GM23338 (cell line): ENCODE data around the gene BCL11B. TPM values are rescaled to one million over a fixed set of nuclear protein-coding genes. Genes with fewer than 3 reads are reported as not detected.

Experiments used
- ATAC-seq: fragments of 200-7000 bp; cut with Tn5 transposase; 3 replicates; pipeline ENCODE4 v1.9.1; 2020
- DNase-seq: peaks from one replicate; pipeline ENCODE4 v3.0.0-alpha.2; 2015; ENCODE audit warnings: low spot score
- H2AFZ ChIP-seq: fragments of 200-600 bp; sonication (generic); 2 replicates; pipeline ENCODE4 v1.8.0; 2016; ENCODE audit warnings: antibody characterized with exemption, mild to moderate bottlenecking, moderate library complexity
- H3F3A ChIP-seq: fragments of 200-600 bp; sonication (generic); replicated peaks from 2 replicates; pipeline ENCODE4 v1.8.0; 2017; ENCODE audit warnings: antibody characterized with exemption, mixed run types, low read depth
- H3K27ac ChIP-seq: fragments of 200-600 bp; sonication (generic); 2 replicates; pipeline ENCODE4 v1.6.1; 2016; ENCODE audit warnings: low read depth
- H3K27me3 ChIP-seq: fragments of 200-600 bp; sonication (generic); 2 replicates; pipeline ENCODE4 v1.8.0; 2016; ENCODE audit warnings: mild to moderate bottlenecking, mixed run types, moderate library complexity; ENCODE audit not compliant: insufficient read depth
- H3K36me3 ChIP-seq: fragments of 200-600 bp; sonication (generic); 2 replicates; pipeline ENCODE4 v1.8.0; 2016; ENCODE audit warnings: mild to moderate bottlenecking; ENCODE audit not compliant: insufficient read depth
- H3K4me1 ChIP-seq: fragments of 200-600 bp; sonication (generic); 2 replicates; pipeline ENCODE4 v1.8.0; 2016; ENCODE audit warnings: mild to moderate bottlenecking, moderate library complexity; ENCODE audit not compliant: insufficient read depth
- H3K4me2 ChIP-seq: fragments of 200-600 bp; sonication (generic); 2 replicates; pipeline ENCODE4 v1.7.1; 2017; ENCODE audit warnings: mixed run types
- H3K4me3 ChIP-seq: fragments of 200-600 bp; sonication (generic); 2 replicates; pipeline ENCODE4 v1.6.1; 2016; ENCODE audit warnings: mixed run types
- H3K79me2 ChIP-seq: fragments of 200-600 bp; sonication (generic); replicated peaks from 2 replicates; pipeline ENCODE4 v1.8.0; 2017; ENCODE audit warnings: mild to moderate bottlenecking; ENCODE audit not compliant: insufficient read depth
- H3K9me2 ChIP-seq: fragments of 200-600 bp; sonication (generic); 2 replicates; pipeline ENCODE4 v1.8.0; 2017; ENCODE audit not compliant: insufficient read depth
- H4K20me1 ChIP-seq: fragments of 200-600 bp; sonication (generic); replicated peaks from 2 replicates; pipeline ENCODE4 v1.8.0; 2017; ENCODE audit warnings: mild to moderate bottlenecking; ENCODE audit not compliant: insufficient read depth
- H3K27ac Mint-ChIP-seq: 2 replicates; pipeline ENCODE4 v1.8.0; 2020; ENCODE audit warnings: inconsistent platforms, mild to moderate bottlenecking, moderate library complexity, mixed read lengths
- H3K27me3 Mint-ChIP-seq: 3 replicates; pipeline ENCODE4 v1.8.0; 2022; ENCODE audit warnings: low read depth, mild to moderate bottlenecking, moderate library complexity, mixed read lengths, inconsistent platforms; ENCODE audit not compliant: insufficient read depth, poor library complexity
- H3K36me3 Mint-ChIP-seq: 3 replicates; pipeline ENCODE4 v1.8.0; 2021; ENCODE audit warnings: low read depth, mild to moderate bottlenecking, inconsistent platforms, moderate library complexity, mixed read lengths
- H3K4me1 Mint-ChIP-seq: 3 replicates; pipeline ENCODE4 v1.8.0; 2020; ENCODE audit warnings: mild to moderate bottlenecking, inconsistent platforms, mixed read lengths
- H3K4me3 Mint-ChIP-seq: 3 replicates; pipeline ENCODE4 v1.8.0; 2021; ENCODE audit warnings: moderate library complexity, mild to moderate bottlenecking, inconsistent platforms, mixed read lengths
- H3K9me3 Mint-ChIP-seq: 3 replicates; pipeline ENCODE4 v1.8.0; 2020; ENCODE audit warnings: moderate library complexity, mild to moderate bottlenecking, inconsistent platforms, mixed read lengths
- CREB1 ChIP-seq: fragments of 250-450 bp; sonication (Bioruptor Pico); IDR thresholded peaks from 2 replicates; pipeline ENCODE4 v1.5.0; 2020; ENCODE audit warnings: low read depth, mild to moderate bottlenecking, moderate library complexity
- EZH2 ChIP-seq: fragments of 200-600 bp; sonication (generic); IDR thresholded peaks from one replicate; pipeline ENCODE4 v1.8.0; 2017; ENCODE audit warnings: antibody characterized with exemption, mild to moderate bottlenecking, low read depth; ENCODE audit not compliant: unreplicated experiment
- EZH2phosphoT487 ChIP-seq: fragments of 200-600 bp; sonication (generic); IDR thresholded peaks from one replicate; pipeline ENCODE4 v1.8.1; 2018; ENCODE audit warnings: antibody characterized with exemption; ENCODE audit not compliant: unreplicated experiment
- JUNB ChIP-seq: IDR thresholded peaks from one replicate; pipeline ENCODE4 v1.6.1; 2016; ENCODE audit warnings: antibody characterized with exemption; ENCODE audit not compliant: unreplicated experiment
- NANOG ChIP-seq: IDR thresholded peaks from 2 replicates; pipeline ENCODE4 v1.6.1; 2016; ENCODE audit warnings: antibody characterized with exemption, borderline replicate concordance
- POLR2AphosphoS5 ChIP-seq: IDR thresholded peaks from 2 replicates; pipeline ENCODE4 v1.6.1; 2016; ENCODE audit warnings: antibody characterized with exemption, low read depth
- STAT1 ChIP-seq: IDR thresholded peaks from one replicate; pipeline ENCODE4 v1.6.1; 2016; ENCODE audit warnings: antibody characterized with exemption; ENCODE audit not compliant: unreplicated experiment
- ZNF114 ChIP-seq: fragments of 250-450 bp; sonication (Bioruptor Pico); IDR thresholded peaks from 2 replicates; pipeline ENCODE4 v1.5.0; 2020; ENCODE audit warnings: mild to moderate bottlenecking, moderate library complexity
- ZNF331 ChIP-seq: fragments of 250-450 bp; sonication (Bioruptor Pico); IDR thresholded peaks from 2 replicates; pipeline ENCODE4 v1.5.0; 2020; ENCODE audit warnings: low read depth, mild to moderate bottlenecking, moderate library complexity
- polyA plus RNA-seq: library from polyadenylated mRNA; unstranded; fragments of >200 nt; fragmentation: Nextera tagmentation; extraction: Ambion mirVana; gene quantifications from 2 replicates; pipeline ENCODE4 v1.2.1, GENCODE V29; 2016
- total RNA-seq: library from RNA; depleted of rRNA; stranded (reverse); fragments of >200 nt; shearing (Covaris generic); gene quantifications from 2 replicates; pipeline ENCODE4 v1.2.3, GENCODE V29; 2014
- TF ChIP-seq, protein P1 (sequence below): IDR thresholded peaks from one replicate; pipeline ENCODE4 v1.6.1; 2018; ENCODE audit warnings: antibody characterized with exemption; ENCODE audit not compliant: unreplicated experiment
- TF ChIP-seq, protein P2 (sequence below): fragments of 250-450 bp; sonication (Bioruptor Pico); IDR thresholded peaks from 2 replicates; pipeline ENCODE4 v1.5.0; 2020; ENCODE audit warnings: mild to moderate bottlenecking, moderate library complexity

Gene BCL11B
- total and polyA plus RNA-seq, 2 experiments from 2014 or later = 2.4 to 6.7 TPM

DNA sequence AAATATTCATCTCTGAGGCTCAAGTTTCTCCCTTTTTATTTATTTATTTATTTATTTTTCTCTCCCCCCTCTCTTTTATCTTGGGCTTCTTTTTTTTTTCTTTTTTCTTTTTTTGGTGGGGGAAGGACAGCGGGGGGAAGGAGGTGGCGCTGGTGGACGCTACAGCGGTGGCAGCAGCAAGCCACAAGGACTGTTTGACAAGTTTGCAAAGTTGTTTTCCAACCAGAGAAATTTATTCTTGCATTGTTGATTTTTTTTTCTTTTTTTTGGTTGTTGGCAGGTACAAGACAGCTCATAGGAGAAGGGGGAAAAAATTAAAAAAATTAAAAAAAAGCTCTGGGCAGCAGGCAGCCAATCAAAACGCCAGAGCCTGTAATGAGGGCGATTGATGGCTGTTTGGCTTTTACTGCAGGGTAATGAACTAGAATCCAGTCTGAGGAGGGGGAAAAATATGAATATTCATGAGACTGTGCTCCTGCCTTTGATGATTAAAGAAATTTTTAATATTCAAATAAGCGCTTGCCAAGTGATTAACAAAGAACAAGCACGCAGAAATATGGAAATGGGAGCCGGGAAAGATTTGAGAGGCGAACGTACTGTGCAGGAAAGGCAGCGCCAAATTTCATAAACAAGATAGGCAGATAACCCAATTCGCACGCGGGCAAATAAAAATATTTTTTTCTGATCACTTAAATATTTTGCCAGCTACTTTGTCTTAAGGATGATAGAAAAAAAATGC is 36.2 kb downstream of the BCL11B start:
- no peaks in the 10 kb centered on the region for H3K36me3 ChIP-seq
- ATAC-seq (no peak), DNase-seq (no peak)
- H2AFZ ChIP-seq = no peak overlapping the region
- Mint-ChIP-seq H3K27me3 (peaks cover 7% of the 10 kb centered on the region), H3K36me3 (no peaks in the 10 kb centered on the region), H3K9me3 (no peaks in the 10 kb centered on the region), H3K27ac (peak overlapping the region; percentile 57; the same call in 1 of the 2 replicates), H3K4me3 (peak overlapping the region; percentile 74), H3K4me1 (peaks cover 81% of the 10 kb centered on the region)
- H3K27ac ChIP-seq = peak overlapping the region; percentile 82
- peaks cover 65% of the 10 kb centered on the region for H3K4me1 ChIP-seq
- TF ChIP-seq CREB1 (CRISPR knock-in tag) (no peak), STAT1 (no peak), NANOG (no peak), EZH2phosphoT487 (no peak), EZH2 (no peak), POLR2AphosphoS5 (no peak), ZNF331 (CRISPR knock-in tag) (no peak), JUNB (no peak), ZNF114 (no peak)
- TF ChIP-seq, protein P1, sequence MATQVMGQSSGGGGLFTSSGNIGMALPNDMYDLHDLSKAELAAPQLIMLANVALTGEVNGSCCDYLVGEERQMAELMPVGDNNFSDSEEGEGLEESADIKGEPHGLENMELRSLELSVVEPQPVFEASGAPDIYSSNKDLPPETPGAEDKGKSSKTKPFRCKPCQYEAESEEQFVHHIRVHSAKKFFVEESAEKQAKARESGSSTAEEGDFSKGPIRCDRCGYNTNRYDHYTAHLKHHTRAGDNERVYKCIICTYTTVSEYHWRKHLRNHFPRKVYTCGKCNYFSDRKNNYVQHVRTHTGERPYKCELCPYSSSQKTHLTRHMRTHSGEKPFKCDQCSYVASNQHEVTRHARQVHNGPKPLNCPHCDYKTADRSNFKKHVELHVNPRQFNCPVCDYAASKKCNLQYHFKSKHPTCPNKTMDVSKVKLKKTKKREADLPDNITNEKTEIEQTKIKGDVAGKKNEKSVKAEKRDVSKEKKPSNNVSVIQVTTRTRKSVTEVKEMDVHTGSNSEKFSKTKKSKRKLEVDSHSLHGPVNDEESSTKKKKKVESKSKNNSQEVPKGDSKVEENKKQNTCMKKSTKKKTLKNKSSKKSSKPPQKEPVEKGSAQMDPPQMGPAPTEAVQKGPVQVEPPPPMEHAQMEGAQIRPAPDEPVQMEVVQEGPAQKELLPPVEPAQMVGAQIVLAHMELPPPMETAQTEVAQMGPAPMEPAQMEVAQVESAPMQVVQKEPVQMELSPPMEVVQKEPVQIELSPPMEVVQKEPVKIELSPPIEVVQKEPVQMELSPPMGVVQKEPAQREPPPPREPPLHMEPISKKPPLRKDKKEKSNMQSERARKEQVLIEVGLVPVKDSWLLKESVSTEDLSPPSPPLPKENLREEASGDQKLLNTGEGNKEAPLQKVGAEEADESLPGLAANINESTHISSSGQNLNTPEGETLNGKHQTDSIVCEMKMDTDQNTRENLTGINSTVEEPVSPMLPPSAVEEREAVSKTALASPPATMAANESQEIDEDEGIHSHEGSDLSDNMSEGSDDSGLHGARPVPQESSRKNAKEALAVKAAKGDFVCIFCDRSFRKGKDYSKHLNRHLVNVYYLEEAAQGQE = no peak
- TF ChIP-seq, protein P2, sequence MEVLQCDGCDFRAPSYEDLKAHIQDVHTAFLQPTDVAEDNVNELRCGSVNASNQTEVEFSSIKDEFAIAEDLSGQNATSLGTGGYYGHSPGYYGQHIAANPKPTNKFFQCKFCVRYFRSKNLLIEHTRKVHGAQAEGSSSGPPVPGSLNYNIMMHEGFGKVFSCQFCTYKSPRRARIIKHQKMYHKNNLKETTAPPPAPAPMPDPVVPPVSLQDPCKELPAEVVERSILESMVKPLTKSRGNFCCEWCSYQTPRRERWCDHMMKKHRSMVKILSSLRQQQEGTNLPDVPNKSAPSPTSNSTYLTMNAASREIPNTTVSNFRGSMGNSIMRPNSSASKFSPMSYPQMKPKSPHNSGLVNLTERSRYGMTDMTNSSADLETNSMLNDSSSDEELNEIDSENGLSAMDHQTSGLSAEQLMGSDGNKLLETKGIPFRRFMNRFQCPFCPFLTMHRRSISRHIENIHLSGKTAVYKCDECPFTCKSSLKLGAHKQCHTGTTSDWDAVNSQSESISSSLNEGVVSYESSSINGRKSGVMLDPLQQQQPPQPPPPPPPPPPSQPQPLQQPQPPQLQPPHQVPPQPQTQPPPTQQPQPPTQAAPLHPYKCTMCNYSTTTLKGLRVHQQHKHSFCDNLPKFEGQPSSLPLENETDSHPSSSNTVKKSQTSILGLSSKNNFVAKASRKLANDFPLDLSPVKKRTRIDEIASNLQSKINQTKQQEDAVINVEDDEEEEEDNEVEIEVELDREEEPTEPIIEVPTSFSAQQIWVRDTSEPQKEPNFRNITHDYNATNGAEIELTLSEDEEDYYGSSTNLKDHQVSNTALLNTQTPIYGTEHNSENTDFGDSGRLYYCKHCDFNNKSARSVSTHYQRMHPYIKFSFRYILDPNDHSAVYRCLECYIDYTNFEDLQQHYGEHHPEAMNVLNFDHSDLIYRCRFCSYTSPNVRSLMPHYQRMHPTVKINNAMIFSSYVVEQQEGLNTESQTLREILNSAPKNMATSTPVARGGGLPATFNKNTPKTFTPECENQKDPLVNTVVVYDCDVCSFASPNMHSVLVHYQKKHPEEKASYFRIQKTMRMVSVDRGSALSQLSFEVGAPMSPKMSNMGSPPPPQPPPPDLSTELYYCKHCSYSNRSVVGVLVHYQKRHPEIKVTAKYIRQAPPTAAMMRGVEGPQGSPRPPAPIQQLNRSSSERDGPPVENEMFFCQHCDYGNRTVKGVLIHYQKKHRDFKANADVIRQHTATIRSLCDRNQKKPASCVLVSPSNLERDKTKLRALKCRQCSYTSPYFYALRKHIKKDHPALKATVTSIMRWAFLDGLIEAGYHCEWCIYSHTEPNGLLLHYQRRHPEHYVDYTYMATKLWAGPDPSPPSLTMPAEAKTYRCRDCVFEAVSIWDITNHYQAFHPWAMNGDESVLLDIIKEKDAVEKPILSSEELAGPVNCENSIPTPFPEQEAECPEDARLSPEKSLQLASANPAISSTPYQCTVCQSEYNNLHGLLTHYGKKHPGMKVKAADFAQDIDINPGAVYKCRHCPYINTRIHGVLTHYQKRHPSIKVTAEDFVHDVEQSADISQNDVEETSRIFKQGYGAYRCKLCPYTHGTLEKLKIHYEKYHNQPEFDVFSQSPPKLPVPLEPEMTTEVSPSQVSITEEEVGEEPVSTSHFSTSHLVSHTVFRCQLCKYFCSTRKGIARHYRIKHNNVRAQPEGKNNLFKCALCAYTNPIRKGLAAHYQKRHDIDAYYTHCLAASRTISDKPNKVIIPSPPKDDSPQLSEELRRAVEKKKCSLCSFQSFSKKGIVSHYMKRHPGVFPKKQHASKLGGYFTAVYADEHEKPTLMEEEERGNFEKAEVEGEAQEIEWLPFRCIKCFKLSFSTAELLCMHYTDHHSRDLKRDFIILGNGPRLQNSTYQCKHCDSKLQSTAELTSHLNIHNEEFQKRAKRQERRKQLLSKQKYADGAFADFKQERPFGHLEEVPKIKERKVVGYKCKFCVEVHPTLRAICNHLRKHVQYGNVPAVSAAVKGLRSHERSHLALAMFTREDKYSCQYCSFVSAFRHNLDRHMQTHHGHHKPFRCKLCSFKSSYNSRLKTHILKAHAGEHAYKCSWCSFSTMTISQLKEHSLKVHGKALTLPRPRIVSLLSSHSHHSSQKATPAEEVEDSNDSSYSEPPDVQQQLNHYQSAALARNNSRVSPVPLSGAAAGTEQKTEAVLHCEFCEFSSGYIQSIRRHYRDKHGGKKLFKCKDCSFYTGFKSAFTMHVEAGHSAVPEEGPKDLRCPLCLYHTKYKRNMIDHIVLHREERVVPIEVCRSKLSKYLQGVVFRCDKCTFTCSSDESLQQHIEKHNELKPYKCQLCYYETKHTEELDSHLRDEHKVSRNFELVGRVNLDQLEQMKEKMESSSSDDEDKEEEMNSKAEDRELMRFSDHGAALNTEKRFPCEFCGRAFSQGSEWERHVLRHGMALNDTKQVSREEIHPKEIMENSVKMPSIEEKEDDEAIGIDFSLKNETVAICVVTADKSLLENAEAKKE (CRISPR knock-in tag) = no peak
- peaks cover 92% of the 10 kb centered on the region for H3K79me2 ChIP-seq
- no peaks in the 10 kb centered on the region for H3F3A ChIP-seq
- H3K4me2 ChIP-seq = peak overlapping the region; percentile 84
- no peaks in the 10 kb centered on the region for H3K9me2 ChIP-seq
- H4K20me1 ChIP-seq = no peaks in the 10 kb centered on the region
- peak overlapping the region; percentile 56 for H3K4me3 ChIP-seq
- no peaks in the 10 kb centered on the region for H3K27me3 ChIP-seq
